NCI-H1105 (cell line): Measurements from ENCODE around the gene ADTRP.

Source experiments
- DNase-seq: peaks from one replicate; lab custom pipeline; 2025; lab: John Stamatoyannopoulos, UW

The ADTRP gene

GRCh38 chr6:11755725-11756124 is 22.9 kb downstream of the ADTRP start:
- no peak for DNase-seq

- DNase-seq: no peak
These were observed 23.9 kb downstream of the ADTRP start for GRCh38 chr6:11754625-11755271.

GRCh38 chr6:11753798-11754197 is 24.8 kb downstream of the ADTRP start:
- no peak for DNase-seq

GRCh38 chr6:11752360-11752759 is 26.2 kb downstream of the ADTRP start:
- no peak for DNase-seq

- no peak for DNase-seq
These were observed 27.9 kb downstream of the ADTRP start for GRCh38 chr6:11750682-11751081.

GRCh38 chr6:11748591-11749210 is 29.9 kb downstream of the ADTRP start:
- no peak for DNase-seq

GRCh38 chr6:11747021-11747420 is 31.6 kb downstream of the ADTRP start:
- DNase-seq: no peak

GRCh38 chr6:11744753-11745152 is 33.9 kb downstream of the ADTRP start:
- no peak for DNase-seq

- no peak for DNase-seq
These were observed 34.5 kb downstream of the ADTRP start for GRCh38 chr6:11744101-11744500.

GRCh38 chr6:11740875-11741274 is 37.7 kb downstream of the ADTRP start:
- no peak for DNase-seq

GRCh38 chr6:11738661-11739375 is 39.8 kb downstream of the ADTRP start:
- DNase-seq: no peak

- DNase-seq: no peak
These were observed 40.4 kb downstream of the ADTRP start for GRCh38 chr6:11738234-11738633.

- DNase-seq: no peak
These were observed 42.0 kb downstream of the ADTRP start for GRCh38 chr6:11736601-11737000.

- DNase-seq: no peak
These were observed 43.6 kb downstream of the ADTRP start for GRCh38 chr6:11734861-11735613.

GRCh38 chr6:11732036-11732631 is 46.5 kb downstream of the ADTRP start:
- DNase-seq: no peak

- DNase-seq: no peak
These were observed 47.2 kb downstream of the ADTRP start for GRCh38 chr6:11731423-11731822.

GRCh38 chr6:11730641-11731040 is 48.0 kb downstream of the ADTRP start:
- no peak for DNase-seq

GRCh38 chr6:11729076-11729475 is 49.5 kb downstream of the ADTRP start:
- no peak for DNase-seq

- no peak for DNase-seq
These were observed 50.3 kb downstream of the ADTRP start for GRCh38 chr6:11727998-11728961.

- no peak for DNase-seq
These were observed 51.1 kb downstream of the ADTRP start for GRCh38 chr6:11727346-11727997.

- DNase-seq: no peak
These were observed 54.3 kb downstream of the ADTRP start for GRCh38 chr6:11724286-11724685.
